Kidney glomerular epithelial cell (primary cell): ENCODE data around the gene LMBRD2.

ENCODE experiments used
- DNase-seq: peaks from one replicate; lab custom pipeline; 2025; lab: John Stamatoyannopoulos, UW

LMBRD2 gene

DNA sequence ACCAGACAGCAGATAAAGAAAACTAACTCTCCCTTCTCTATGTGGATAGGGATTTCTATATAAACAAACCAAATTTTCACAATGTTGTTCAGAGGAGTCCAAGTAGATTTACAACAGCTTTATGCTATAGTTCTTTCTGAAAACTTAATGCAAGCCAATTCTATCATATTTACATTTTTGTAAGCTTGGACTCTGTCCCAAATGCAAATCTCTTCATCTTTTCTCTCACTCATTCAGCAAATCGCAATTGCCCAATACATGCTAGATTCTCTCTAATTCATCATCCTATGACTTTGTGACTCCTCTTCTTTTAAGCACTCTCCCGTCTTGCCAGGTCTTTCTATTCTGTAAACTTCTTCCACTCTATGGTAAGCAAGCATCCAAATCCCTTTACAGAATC lies 45.9 kb downstream of the LMBRD2 start:
- DNase-seq: no peak

DNA sequence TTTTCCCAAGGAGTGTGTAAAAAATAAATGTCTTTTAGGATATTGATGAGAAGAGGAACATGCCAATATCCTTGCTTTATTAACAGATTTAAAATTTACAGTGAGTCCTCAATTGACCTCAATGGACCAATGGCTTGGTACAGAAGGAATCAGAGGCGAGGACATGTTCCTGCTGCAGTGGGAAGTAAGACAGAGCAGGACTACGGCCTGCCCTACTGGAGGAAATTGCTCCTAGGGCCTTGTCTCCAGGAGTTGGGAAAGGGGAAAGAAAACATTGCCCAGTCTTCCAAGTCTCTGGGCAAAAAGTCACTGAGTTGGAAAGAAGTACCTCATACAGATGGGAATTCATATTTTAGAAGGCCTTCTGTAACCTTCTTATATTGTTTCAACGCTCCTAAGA lies 51.9 kb downstream of the LMBRD2 start:
- no peak for DNase-seq

DNA sequence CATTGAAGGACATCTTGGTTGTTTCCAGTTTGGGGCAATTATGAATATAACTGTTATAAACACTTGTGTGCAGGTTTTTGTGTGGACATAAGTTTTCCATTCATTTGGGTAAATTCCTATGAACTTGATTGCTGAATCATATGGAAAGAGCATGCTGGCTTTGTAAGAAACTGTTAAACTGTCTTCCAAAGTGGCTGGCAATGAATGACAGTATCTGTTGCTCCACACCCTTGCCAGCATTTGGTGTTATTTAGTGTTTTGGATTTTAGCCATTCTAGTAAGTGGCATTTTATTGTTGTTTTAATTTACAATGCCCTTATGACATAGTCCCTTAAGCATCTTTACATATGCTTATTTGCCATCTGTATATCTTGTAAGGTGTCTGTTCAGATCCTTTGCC lies 55.2 kb downstream of the LMBRD2 start:
- DNase-seq: no peak

DNA sequence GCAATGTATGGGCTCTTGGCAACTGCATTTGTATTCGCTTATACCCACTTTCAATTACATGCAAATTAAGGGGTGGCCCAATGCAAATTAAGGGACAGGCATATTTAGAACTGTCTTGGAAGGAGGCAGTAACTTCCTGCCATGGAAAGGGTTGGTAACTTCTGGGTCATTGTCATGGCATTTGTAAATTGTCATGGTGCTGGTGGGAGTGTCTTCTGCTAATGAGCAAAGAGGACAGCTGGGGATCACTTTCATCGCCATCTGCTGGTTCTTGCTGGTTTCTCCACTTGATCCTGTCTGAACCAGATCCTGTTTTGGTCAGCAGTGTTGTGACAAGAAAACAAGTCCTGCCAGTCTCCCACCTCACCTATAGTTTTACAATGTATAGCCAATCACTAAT lies 61.7 kb downstream of the LMBRD2 start:
- DNase-seq: no peak

DNA sequence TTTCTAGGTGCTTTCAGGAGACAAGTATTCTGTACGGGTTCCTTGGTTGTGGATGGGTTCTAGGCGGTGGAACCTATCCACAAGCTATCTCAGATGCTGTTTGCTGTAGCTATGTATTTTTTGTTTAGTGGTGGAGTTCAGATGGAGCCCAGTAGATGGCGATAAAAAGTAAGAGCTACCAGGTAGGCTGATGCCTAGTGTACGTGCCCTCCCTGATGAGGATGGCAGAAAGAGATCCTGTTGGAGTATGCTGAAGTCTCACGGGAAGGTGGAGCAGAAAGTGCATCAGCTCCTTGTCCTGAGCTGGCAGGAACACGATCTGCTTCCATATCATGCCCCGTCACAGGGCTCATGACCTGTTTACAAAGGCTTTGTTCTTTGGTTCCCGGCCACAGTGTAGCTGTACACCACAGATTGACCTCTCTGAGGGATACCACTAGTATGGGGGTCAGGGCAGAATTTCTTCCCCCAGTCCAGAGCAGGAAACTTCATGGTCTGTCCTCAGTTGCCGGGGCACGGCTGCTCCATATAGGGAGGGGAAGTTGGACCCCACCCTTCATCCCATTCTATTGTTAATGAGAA lies 72.4 kb downstream of the LMBRD2 start:
- peak; percentile 63 for DNase-seq

DNA sequence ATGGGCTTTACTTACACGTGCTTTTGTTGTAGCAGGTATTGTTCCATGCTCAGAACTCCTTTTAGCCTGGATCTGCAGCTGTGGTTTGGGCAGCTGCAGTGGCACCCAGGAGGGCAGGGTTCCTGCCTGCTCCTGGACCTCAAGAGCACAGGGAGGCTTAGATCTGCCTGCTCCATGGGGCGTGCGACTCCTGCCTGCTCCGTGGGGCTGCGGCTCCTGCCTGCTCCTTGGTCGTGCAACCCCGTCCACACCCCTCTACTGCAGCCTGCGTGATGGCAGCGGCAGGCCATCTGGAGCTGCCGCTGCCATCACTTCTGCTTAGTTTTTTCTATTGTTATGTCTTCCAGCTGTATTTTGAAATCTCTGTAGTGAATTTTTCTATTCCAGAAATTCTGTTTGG lies 73.3 kb downstream of the LMBRD2 start:
- no peak for DNase-seq

DNA sequence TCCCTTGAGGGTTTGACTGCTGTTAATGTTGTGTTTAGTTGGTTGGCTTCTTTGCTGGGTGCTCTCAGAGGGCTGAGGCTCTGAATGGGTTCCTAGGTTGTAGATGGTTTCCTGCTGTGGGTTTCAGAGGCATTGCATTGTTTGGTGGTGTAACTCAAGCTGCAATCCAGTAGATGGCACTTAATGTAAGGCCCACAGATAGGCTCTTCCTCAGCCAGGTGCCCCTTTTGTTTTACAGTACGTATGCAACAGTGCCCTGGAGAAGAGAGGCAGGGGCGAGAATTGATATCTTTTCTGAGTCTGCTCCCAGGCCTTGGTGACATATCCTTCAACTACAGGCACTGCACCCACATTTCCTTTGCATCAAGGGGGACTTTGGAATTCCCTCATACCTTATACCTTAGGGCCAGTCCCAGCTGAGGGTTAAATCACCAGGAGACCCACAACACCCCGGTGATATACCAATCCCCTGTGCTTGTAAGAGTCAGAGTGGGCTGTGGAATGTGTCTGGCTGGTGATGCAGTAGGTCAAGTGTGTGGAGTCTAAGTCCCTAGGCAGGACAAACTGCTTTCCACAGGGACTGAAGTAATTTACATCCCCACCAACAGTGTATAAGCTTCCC lies 78.0 kb downstream of the LMBRD2 start:
- no peak for DNase-seq

DNA sequence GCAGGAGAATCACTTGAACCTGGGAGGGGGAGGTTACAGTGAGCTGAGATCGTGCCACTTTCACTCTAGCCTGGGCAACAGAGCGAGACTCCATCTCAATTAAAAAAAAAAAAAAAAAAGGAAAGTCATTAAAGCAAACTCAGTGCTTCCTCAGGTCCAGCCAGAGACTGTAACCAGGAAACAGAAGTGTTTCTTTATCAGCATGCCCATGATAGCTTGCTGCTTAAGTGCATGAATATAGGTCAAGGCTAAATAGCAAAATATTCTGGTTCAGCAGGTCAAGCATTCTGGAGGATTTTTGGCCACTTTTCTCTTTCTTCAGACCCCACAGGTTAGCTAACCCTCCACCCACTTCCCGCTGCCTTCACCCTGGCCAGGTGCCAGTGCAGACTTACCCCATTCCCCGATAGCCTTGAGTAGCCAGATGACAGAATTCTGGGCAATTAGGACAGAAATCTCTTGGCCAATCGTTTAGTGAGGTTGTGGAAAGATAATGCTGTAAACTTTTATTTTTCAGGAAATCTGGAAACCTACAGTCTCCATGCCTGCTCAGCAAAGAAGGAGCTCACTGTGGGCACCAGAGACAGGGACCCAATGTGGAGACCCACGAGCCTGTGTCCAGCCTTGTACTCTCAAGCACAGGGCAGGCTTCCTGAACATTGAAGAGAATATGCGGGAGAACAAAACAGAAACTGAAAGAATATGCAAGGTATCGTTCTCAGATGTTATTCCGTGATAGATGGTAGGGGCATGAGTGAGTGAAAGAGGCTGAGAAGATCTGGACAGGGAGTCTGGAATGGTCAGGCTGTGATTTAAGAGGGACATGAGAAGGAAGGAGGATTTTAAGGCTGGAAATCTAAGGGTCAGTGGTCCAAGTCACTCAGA lies 80.8 kb downstream of the LMBRD2 start:
- no peak for DNase-seq

DNA sequence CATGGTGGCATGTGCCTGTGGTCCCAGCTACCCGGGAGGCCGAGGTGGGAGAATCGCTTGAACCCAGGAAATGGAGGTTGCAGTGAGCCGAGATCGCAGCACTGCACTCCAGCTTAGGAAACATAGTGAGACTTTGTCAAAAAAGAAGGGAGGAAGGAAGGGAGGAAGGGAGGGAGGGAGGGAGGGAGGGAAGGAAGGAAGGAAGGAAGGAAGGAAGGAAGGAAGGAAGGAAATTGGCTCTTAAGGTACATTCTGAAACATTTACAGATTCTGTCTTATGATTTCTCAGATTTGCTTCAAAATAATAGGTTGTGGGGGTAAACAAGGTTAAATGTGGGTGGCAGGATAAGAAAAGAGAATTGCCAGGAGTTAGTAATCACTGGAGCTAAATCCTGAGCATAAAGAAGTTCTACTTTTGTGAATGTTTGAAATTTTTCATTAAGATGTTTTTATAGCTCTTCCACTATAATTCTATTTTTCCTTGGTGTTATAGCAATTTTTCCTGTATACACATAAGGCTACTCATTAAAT lies 82.9 kb downstream of the LMBRD2 start:
- DNase-seq: no peak

DNA sequence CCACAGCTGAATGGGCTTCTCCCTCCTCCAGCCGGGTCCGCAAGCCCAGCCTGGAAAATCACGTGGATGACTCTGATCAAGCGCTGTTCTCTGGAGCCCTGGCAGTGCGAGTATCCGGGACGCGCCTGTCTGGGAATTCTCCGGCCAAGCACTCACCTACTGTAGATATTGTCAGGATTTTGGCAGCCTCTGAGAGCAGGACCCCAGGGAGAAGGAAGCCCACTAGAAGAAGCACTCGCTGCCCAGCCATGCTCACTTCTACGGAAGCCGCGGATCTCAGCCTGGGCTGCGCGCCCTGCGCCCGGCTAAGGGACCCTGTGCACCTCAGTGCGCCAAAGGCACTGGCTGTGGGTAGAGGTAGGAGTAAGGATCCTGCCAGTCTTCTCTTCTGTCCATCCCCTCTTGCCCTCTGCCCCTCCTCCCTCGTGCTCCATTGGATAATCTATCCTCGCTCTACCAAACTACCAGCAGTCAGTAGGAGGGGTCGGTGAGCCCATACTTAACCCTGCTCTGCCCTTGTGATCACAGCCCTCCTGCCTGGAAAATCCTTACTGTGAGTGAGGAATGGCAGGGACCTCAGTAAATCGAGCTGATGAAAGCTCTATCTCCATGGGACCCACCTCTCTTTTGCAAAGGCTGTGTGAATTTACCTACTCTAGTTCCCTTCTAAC lies 85.0 kb downstream of the LMBRD2 start, which contains the start of gene UGT3A2:
TSS of gene UGT3A2 (minus strand) at position 343 of the 671 bp plus-strand sequence. CDS start at position 250, 93 bp downstream.
- DNase-seq: no peak

DNA sequence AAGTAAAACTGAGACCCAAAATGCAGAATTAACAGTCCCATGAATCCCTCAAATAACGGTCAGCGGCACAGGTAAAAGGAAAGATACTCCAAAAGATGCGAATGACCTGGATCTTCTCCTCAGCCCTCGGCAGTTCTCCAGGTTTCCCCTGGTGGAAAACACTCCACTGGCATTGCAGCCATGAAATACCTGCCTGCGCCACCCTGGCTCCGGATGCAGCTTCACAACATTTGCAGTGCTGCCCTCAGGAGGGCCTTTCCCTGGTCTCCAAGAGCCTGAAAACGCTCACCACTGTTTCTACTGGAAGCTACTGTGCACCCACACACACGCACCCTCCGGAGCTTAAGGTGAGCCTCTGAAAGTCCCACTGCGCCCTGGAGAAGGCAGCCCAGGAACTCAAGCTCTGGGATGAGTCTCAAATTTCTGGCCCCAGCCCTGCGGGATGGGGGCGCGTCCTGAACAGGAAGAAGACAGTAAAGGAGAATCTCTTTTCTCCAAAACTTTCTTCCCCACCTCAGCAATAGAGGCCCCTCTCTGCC lies 85.6 kb downstream of the LMBRD2 start:
- DNase-seq: no peak

DNA sequence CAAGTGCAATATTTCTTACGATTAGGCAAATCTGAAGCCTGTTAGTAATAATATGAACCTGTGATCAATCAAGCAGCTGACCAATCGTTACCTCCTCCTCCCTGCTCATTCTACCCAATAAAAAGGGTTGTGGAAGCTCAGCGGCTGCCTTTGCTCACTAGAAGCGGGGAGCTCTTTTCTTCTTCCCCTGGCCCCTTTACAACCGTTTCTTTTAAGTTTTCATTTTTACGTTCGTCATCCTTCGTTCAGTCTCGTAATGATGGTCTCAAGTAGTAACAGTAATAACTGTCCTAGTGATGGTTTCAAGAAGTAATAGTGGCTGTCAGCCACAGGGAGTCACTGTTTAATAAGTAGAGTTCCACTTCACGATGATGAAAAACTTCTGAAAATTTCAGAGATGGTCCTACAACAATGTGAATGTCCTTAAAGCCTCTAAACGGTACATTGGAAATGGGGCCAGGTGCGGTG lies 91.2 kb downstream of the LMBRD2 start:
- DNase-seq: no peak

DNA sequence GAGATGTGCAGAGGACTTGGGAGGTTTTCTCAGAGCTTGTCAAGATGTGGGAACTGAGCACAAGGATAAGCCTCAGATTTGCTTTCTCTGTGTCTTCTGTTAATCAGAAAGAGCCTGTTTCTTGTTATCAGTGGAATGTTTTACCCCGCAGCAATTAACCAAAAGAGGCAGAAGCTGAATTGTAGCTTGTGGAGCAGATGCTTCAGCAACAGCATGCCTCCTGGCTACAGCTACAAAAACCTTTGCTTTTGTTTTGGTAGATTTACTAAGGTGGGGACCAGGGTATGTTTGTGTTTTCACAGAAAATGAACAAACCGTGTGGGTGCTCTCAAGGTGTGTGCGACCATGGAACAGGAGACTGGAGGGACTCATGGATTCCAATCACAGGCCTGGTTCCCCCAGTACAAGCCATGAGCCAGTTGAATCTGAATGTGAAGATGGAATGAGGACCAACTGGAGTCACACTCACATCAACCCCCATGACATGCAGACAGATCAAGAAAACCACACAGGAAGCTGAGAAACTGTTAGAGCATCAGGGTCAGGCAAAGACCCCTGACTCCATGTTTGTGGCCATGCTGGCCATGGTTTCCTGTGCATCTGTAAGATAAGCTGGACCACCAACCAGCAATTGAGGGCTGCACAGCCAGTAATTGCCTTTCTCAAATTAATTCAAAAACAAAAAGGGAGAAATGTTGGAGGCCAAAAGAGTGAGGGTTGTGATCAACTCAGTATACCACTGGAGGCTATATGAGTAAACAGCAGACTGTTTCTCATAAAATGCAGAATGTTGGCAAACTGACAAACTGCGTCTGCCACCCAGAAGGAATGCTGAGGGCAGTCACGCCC lies 91.9 kb downstream of the LMBRD2 start:
- DNase-seq: no peak

DNA sequence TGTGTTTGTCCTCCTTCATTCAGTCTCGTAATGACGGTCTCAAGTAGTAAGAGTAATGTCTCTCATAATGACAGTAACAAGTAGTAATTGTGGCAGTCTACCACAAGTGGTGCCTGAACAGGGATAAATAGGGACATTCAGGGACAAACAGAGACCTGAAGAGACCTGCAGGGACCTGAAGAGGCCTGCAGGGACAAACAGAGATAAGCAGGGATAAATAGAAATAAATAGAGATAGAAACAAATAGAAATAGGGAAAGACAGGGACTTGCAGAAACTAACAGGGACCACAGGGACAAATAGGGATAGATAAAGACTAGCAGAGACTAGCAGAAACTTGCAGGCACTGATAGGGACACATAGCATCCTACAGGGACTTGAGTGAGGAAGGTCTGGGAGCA lies 92.9 kb downstream of the LMBRD2 start:
- no peak for DNase-seq

DNA sequence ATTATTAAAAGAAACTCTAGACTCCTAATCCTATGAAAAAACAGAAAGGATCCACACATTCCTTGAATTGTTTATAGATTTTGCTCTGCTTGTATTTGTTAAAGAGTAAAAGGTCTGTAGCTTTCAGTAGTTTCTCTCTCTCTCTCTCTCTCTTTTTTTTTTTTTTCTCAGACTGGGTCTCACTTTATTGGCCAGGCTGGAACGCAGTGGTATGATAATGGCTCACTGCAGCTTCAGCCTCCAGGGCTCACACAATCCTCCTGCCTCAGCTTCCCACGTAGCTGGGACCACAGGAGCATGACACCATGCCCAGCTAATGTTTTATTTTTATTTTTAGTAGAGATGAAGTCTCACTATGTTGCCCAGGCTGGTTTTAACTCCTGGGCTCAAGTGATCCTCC lies 94.3 kb downstream of the LMBRD2 start:
- no peak for DNase-seq

DNA sequence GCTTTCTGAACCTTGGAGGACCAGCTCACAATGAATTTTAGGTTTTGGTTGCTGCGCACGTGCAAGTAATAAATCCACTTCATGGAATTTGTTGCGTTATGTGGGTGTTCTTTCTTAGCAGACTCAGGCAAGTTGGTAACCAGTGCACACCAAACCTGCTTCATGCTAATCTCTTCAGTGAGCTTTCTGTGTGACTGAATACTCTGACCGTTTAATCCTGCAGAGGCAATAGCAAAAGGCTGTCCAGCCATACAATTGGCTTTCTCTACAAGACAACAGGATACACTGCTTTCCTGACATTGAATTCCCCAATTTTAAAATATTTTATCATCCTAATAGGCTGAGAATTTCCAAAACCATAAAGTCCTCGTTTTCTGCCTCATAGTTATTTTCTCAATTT lies 95.3 kb downstream of the LMBRD2 start:
- DNase-seq: no peak

DNA sequence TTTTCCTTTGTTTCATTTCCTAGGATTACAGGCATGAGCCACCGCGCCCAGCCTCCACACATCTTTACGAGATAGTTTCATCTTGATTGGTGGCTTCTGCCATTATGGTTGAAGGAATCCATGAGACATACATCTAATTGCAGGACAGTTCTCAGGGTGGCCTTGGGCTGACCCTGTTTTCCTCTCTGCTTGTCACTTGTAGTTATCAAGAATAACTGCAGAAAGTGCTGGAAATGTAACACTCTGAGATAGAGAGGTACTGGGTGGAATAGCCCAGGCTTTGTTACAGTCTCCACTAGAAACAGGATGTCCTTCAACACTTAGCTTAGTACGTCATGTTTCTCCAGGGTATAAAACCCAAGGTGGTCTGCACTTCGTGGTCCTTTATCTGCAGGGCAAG lies 95.7 kb downstream of the LMBRD2 start:
- no peak for DNase-seq

DNA sequence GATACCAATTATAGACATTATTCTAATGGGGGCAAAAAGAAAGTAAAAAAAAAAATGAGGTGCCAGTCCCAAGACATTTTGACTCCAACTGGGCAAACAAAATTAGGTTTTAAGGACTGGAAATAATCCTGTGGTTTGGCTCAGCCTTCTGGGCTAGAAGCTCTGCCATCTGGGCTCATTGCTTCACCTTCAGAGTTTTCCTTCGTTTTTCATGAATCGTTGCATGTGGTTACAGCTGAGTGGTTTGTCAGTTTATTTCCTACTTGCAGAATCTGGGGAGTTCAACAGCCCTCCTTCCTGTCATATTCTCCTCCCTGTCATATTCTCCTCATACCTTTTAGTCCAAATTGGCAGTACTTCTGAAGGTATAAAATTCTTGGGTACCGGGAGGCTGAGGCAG lies 97.0 kb downstream of the LMBRD2 start:
- DNase-seq: no peak

DNA sequence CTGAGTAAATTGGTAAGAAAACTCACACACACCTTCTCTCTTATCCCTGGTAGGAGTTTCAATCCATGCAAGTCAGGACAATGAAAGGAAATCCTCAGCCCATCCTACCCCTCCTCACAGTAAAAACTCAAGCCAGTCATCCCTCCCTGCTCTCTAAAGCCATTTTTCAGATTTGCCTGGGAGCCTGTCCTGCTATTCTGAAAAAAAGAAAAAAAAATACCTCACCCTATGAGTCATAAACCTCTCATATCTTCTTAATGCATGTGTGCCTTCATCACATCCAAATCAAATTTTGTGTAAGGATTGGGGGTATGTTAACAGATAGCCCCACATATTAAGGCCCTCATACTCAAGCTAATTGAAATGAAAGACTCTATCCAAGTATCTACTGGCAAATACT lies 99.1 kb downstream of the LMBRD2 start:
- DNase-seq: no peak

DNA sequence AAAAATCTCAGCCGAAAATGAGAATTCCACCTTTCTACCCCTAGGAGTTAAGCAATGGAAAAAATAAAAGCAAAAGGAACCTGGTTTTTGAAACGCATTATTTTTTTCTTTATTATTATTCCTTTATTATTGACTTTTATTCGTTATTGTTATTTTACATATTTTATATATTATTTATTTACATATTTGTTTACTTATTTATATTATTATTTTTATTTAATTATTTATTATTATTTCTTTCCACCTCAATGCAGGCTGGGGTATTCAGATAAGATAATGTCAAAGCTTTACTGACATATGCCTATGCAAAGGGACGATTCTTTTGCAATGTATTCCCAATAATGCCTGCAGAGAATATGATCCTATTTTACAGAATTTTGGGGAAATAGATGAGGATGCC lies 101.7 kb downstream of the LMBRD2 start:
- no peak for DNase-seq
